NCI-H748 treated with DMSO at 0.1 percent for 48 hours (cell line): Measurements from ENCODE around the gene ASTN2.

Experiments
- DNase-seq: peaks from one replicate; lab custom pipeline; 2025; lab: John Stamatoyannopoulos, UW

Gene ASTN2

GRCh38 chr9:116958881-116959280 lies 456.0 kb downstream of the ASTN2 start:
- DNase-seq: no peak

- DNase-seq: no peak
Observed at GRCh38 chr9:116954731-116955130, 460.1 kb downstream of the ASTN2 start.

DNA sequence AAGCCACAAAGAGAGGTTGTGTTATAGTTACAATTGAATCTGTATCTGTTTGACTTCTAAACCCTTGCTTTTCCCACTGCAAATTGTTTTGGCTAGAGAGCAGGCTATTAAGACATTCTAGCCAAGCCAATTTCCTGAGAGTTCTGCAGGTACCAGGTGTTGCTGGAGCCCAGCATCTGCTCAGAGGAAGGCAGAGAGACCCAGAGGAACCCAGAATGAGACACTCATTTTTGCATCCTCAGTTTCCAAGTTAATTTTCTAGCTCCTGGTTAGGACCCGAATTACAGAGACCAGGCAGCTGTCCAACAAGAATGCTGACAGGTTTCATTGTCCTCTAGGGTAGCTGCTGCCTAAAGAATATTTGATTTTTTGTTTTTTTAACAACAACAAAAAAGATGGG lies 461.6 kb downstream of the ASTN2 start:
- no peak for DNase-seq

DNA sequence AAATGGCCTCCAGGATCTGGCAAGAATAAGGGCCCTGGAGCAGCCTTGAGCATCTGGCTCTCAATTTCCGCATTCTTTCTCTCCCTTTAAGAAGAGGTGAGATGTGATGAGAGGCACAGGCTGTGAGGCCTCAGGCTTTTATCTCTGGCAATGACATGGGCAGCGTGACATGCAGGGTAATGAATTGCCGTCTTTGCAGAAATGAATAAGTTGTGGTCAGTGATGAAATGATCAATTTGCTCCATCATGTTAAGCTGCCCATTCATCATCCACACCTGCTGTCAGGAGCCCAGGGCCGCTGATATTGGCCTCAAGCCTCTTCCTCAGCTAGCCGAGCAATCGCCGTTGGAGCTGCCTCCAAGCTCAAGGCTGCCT lies 462.4 kb downstream of the ASTN2 start:
- no peak for DNase-seq

GRCh38 chr9:116951588-116952435 lies 463.0 kb downstream of the ASTN2 start:
- DNase-seq: no peak

- DNase-seq: no peak
Observed at GRCh38 chr9:116945817-116946216, 469.0 kb downstream of the ASTN2 start.

- DNase-seq: no peak
Observed at GRCh38 chr9:116944714-116945534, 469.9 kb downstream of the ASTN2 start.

GRCh38 chr9:116943970-116944369 lies 470.9 kb downstream of the ASTN2 start:
- DNase-seq: no peak

- no peak for DNase-seq
Observed at GRCh38 chr9:116942593-116943061, 472.2 kb downstream of the ASTN2 start.

- DNase-seq: no peak
Observed at GRCh38 chr9:116941266-116941665, 473.6 kb downstream of the ASTN2 start.

GRCh38 chr9:116940614-116941215 lies 474.1 kb downstream of the ASTN2 start:
- no peak for DNase-seq

GRCh38 chr9:116939614-116940013 lies 475.2 kb downstream of the ASTN2 start:
- DNase-seq: no peak

DNA sequence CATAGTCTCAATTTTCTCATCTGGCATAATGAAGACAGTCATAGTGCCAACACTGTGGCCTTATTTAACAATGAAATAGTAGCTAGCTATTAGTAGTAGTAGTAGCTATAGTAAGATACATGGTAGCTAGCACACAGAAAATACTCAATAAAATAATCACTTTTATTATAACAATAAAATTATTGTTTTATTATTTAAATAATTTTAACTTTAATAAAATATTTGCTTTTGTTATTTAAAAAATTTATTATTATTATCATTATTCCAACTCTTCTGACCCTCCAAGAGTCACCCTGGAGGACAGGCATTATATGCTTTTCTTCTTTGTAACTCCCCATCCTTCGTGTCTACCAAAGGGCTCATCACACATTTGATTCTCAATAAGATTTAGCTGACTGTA lies 475.7 kb downstream of the ASTN2 start:
- DNase-seq: no peak

DNA sequence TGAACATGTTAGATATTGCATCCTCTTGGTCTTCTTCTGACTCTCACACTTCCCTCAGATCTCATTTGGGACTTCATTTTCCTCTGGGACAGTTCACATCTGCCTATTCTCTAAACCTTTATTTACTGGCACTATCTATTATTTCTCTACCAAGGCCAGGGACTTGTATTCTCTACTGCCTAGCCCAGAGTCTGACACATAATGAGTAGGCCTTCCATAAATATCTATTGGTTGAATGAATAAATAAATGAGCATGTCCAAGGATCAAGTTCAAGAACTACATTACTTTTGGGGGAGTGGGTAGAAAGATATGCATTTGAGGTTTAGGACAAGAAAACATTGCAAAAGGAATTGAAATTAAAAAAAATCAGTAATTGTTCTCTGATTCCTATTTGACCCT lies 477.5 kb downstream of the ASTN2 start:
- no peak for DNase-seq

- no peak for DNase-seq
Observed at GRCh38 chr9:116935149-116935897, 479.5 kb downstream of the ASTN2 start.

- no peak for DNase-seq
Observed at GRCh38 chr9:116934131-116934530, 480.7 kb downstream of the ASTN2 start.

DNA sequence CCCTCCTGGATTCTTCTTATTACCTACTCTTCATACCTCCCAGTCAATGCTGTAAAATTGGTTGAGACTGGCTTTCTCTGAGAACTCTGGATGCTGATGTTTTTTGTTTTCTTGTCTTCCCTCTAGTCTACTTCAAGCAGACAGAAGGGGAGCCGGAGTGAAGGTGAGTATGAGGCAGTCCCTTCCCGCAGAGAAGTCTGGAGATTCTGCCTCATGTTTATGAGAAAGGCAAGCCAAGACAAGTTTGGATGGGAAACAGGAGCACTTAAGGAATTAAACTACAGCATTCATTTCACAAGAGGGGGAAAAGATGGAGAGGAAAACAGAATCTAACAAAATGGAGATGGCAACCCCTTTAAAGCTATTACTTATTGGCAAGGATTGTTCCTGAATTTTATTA lies 481.6 kb downstream of the ASTN2 start:
- DNase-seq: no peak

GRCh38 chr9:116929621-116930020 lies 485.2 kb downstream of the ASTN2 start:
- DNase-seq: no peak

DNA sequence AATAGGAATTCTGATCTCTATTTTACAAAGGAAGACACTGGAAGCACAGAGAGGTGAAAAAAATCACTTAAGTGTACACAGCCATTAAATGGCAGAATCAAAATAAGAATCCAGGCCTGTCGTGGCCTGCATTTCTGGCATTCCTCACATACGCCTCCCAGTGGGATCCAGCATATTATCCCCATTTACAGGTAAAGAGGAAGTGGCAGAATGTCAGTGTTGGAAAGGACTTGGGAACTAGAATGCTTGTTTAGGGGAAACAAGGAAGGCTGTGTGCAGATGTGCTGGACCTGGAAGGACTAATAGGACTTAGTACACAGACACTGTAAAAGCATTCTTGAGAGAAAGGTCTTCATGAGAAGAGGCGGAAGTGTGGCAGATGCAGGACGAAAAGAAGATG lies 486.0 kb downstream of the ASTN2 start:
- DNase-seq: no peak

DNA sequence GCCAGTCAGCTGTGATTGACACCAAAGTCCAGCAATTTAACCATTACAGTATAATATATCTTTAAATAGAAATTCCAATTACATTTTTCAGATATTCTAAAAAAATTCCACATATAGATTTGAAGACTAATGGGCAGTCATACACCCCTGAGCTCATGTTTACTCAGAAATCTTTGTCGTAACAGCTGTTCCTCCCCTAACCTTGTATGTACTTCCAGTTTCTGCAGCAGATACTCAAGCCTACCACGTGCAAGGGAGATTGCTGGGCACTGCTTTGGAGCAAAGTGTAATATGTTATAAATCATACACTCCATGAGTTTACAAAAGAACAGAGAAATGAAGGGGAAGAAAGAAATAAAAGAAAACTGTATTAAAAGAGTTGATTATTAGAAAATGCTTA lies 486.6 kb downstream of the ASTN2 start:
- no peak for DNase-seq

GRCh38 chr9:116927726-116928125 lies 487.1 kb downstream of the ASTN2 start:
- DNase-seq: no peak

GRCh38 chr9:116925121-116925520 lies 489.7 kb downstream of the ASTN2 start:
- no peak for DNase-seq
